ENCODE measurements around the gene TRIM39. TPM values are rescaled to one million over a fixed set of nuclear protein-coding genes. Genes with fewer than 3 reads are reported as not detected.
A peak's percentile ranks its signal among the peaks of the same experiment; 100 is the strongest.
"Not testable (repeated sequence)": the region's sequence is repeated elsewhere in the genome, so short reads cannot be mapped to it uniquely, and the experiment has no call there.

TRIM39 gene
- total and polyA plus RNA-seq, 9 of the 15 experiments (the other 6 are each of a cell fraction or from before 2014, with no cell fraction given), result 5.6 to 17.7 (median 12.8) TPM

GRCh38 chr6:30369280-30369679 is 42.6 kb downstream of the TRIM39 start:
- H3K4me2 ChIP-seq (ENCODE audit: insufficient read depth, low read length); H2AFZ ChIP-seq (ENCODE audit: low read depth, low read length); CTCF ChIA-PET (ENCODE audit: low intra/inter-chr PET ratio); DNase-seq (ENCODE audit: extremely low read depth in 1 of 4, low spot score in 3 of 4); H3K4me1 ChIP-seq (replicated peaks in 1 of 2; ENCODE audit: control insufficient read depth in 2 of 2, insufficient read depth in 2 of 2, low read length in 2 of 2); H4K20me1 ChIP-seq (replicated peaks; ENCODE audit: control insufficient read depth, insufficient read depth, low read length); H3K9me3 ChIP-seq (replicated peaks; ENCODE audit: control insufficient read depth, insufficient read depth, low read depth, low read length); in situ Hi-C loops (cut with MboI); H3K79me2 ChIP-seq (ENCODE audit: control insufficient read depth, insufficient read depth, low read length); H3K36me3 ChIP-seq (ENCODE audit: control insufficient read depth, insufficient read depth, low read length); FAIRE-seq; H3K4me3 ChIP-seq; ATAC-seq; H3K27ac ChIP-seq (ENCODE audit: extremely low read depth, low read depth, low read length); intact Hi-C loops (cut with micrococcal nuclease); H3K9me1 ChIP-seq (ENCODE audit: control insufficient read depth, insufficient read depth, low read length); BruUV-seq (replicated peaks); H3K9ac ChIP-seq (ENCODE audit: insufficient read depth in 1 of 2, low read depth in 2 of 2, low read length in 2 of 2): not testable (repeated sequence)
- 0% methylated on average over 1 of the region's 1 CpG for WGBS (ENCODE audit: insufficient coverage, low coverage, missing lambda C conversion rate)
- peaks cover 9 to 12% of the 10 kb centered on the region in 2 experiments for H3K27me3 ChIP-seq (ENCODE audit: control insufficient read depth in 2 of 2, insufficient read depth in 2 of 2, low read length in 2 of 2)
- peak; percentile 71 for TF ChIP-seq ZNF146 (CRISPR knock-in tag; IDR thresholded peaks at IDR 0.05; ENCODE audit: unreplicated experiment)
- POLR2A ChIA-PET, result interaction anchor here (0.9 kb wide), 1 partner anchor 42 kb away, joined by 3 read pairs; the partner anchor contains the start of gene TRIM39

GRCh38 chr6:30378290-30378937 is 51.7 kb downstream of the TRIM39 start:
- DNase-seq (ENCODE audit: extremely low read depth in 1 of 4, low spot score in 3 of 4) (peak; percentile 40 to 61 (median 55)), FAIRE-seq (peak; percentile 78), ATAC-seq (no peak)
- no peak overlapping the region for H3K27ac ChIP-seq (ENCODE audit: extremely low read depth, low read depth, low read length)
- in situ Hi-C loops (cut with MboI), result no loop called here
- no peak overlapping the region for H2AFZ ChIP-seq (ENCODE audit: low read depth, low read length)
- H3K4me3 ChIP-seq, result no peak overlapping the region
- H3K27me3 ChIP-seq (ENCODE audit: control insufficient read depth in 2 of 2, insufficient read depth in 2 of 2, low read length in 2 of 2), result peaks cover 4% of the 10 kb centered on the region in 2 experiments; a peak in 2 of 5 replicates
- no peak overlapping the region for H3K9ac ChIP-seq (ENCODE audit: insufficient read depth in 1 of 2, low read depth in 2 of 2, low read length in 2 of 2)
- H3K79me2 ChIP-seq (ENCODE audit: control insufficient read depth, insufficient read depth, low read length), result no peaks in the 10 kb centered on the region
- H3K36me3 ChIP-seq (ENCODE audit: control insufficient read depth, insufficient read depth, low read length), result no peaks in the 10 kb centered on the region
- POLR2A ChIA-PET, result no interaction called here
- H4K20me1 ChIP-seq (replicated peaks; ENCODE audit: control insufficient read depth, insufficient read depth, low read length), result no peaks in the 10 kb centered on the region
- H3K9me3 ChIP-seq (replicated peaks; ENCODE audit: control insufficient read depth, insufficient read depth, low read depth, low read length), result no peaks in the 10 kb centered on the region
- 0% methylated on average over 1 of the region's 1 CpG for WGBS (ENCODE audit: insufficient coverage, low coverage, missing lambda C conversion rate)
- no TSS peak for BruUV-seq (replicated peaks)
- H3K9me1 ChIP-seq (ENCODE audit: control insufficient read depth, insufficient read depth, low read length), result no peaks in the 10 kb centered on the region
- CTCF ChIA-PET (ENCODE audit: low intra/inter-chr PET ratio), result no interaction called here
- no peaks in the 10 kb centered on the region for H3K4me1 ChIP-seq (replicated peaks in 1 of 2; ENCODE audit: control insufficient read depth in 2 of 2, insufficient read depth in 2 of 2, low read length in 2 of 2)
- no peak overlapping the region for H3K4me2 ChIP-seq (ENCODE audit: insufficient read depth, low read length)
- intact Hi-C loops (cut with micrococcal nuclease), result no loop called here
- TF ChIP-seq NONO (IDR thresholded peaks at IDR 0.05; ENCODE audit: low read depth in 2 of 2, low read length in 1 of 2) (no peak), MIER1 (IDR thresholded peaks at IDR 0.05; ENCODE audit: low read depth) (peak; percentile 94), ZNF764 (CRISPR knock-in tag; IDR thresholded peaks at IDR 0.05; ENCODE audit: low read depth) (no peak), CREB3 (tag; conservative IDR thresholded peaks at IDR 0.05; ENCODE audit: low read depth) (0 out of 2 replicates have a peak, but pooled peaks have one; percentile 51), TOE1 (IDR thresholded peaks at IDR 0.05; ENCODE audit: borderline replicate concordance) (no peak), TOE1 (CRISPR knock-in tag; IDR thresholded peaks at IDR 0.05; ENCODE audit: borderline replicate concordance, low read depth) (no peak), TCF7 (IDR thresholded peaks at IDR 0.05; ENCODE audit: borderline replicate concordance) (no peak), SAP30 (IDR thresholded peaks at IDR 0.05; ENCODE audit: borderline replicate concordance, insufficient read depth, low read depth, low read length, poor library complexity, severe bottlenecking) (no peak)
